OCI-LY3 (cell line): ENCODE measurements around the gene BRINP2.

Source experiments
- CTCF ChIP-seq: fragments of 200-600, 300-600 bp; sonication (generic); IDR thresholded peaks from 2 replicates; pipeline ENCODE4 v1.5.1; 2014; ENCODE audit warnings: antibody characterized with exemption, low read length, low read depth
- EZH2phosphoT487 ChIP-seq: fragments of 200-600 bp; shearing (Covaris generic); IDR thresholded peaks from 2 replicates; pipeline ENCODE4 v1.6.1; 2018; ENCODE audit warnings: antibody characterized with exemption, mixed run types, low read depth

- TF ChIP-seq CTCF = no peak
- no peak for TF ChIP-seq EZH2phosphoT487
Observed at GRCh38 chr1:177305040-177306018, 134.6 kb downstream of the BRINP2 start.
